Keratinocyte (primary cell): Measurements from ENCODE around the gene SLC38A8. TPM values are rescaled to one million over a fixed set of nuclear protein-coding genes. Genes with fewer than 3 reads are reported as not detected.

ENCODE experiments used
- DNase-seq: peaks from one replicate; pipeline ENCODE4 v3.0.0-alpha.2; 2011; ENCODE audit warnings: low read depth, missing footprints, low spot score
- FAIRE-seq: peaks from 2 replicates; lab custom pipeline; 2011; peaks lifted over from hg19 to GRCh38; lab: Jason Lieb, UNC
- H2AFZ ChIP-seq: 2 replicates; pipeline ENCODE4 v1.6.0; 2012; ENCODE audit warnings: low read length, control low read depth, inconsistent platforms; ENCODE audit not compliant: control insufficient read depth
- H3K27ac ChIP-seq: 2 replicates; pipeline ENCODE4 v1.5.1; 2011; ENCODE audit warnings: low read length; ENCODE audit not compliant: control insufficient read depth, insufficient read depth
- H3K27me3 ChIP-seq: 3 replicates; pipeline ENCODE4 v1.6.0; 2011; ENCODE audit warnings: low read length; ENCODE audit not compliant: control insufficient read depth, insufficient read depth; ENCODE audit errors: extremely low read depth
- H3K36me3 ChIP-seq, 2 experiments: 2 replicates in 1 of 2; 3 replicates in 1 of 2; pipeline ENCODE4 v1.5.1; 2011; ENCODE audit warnings: low read length in 2 of 2, mild to moderate bottlenecking in 1 of 2; ENCODE audit not compliant: control insufficient read depth in 2 of 2, insufficient read depth in 2 of 2; ENCODE audit errors: extremely low read depth in 1 of 2
- H3K4me1 ChIP-seq: 3 replicates; pipeline ENCODE4 v1.5.1; 2011; ENCODE audit warnings: low read length; ENCODE audit not compliant: control insufficient read depth, insufficient read depth; ENCODE audit errors: extremely low read depth
- H3K4me2 ChIP-seq: 3 replicates; pipeline ENCODE4 v1.6.0; 2011; ENCODE audit warnings: low read depth, low read length; ENCODE audit not compliant: control insufficient read depth, insufficient read depth; ENCODE audit errors: extremely low read depth
- H3K4me3 ChIP-seq, 3 experiments: fragments of 200-600 bp in 1 of 3; sonication (generic) in 1 of 3; 2 replicates in 2 of 3; 3 replicates in 1 of 3; pipeline ENCODE4 v1.5.1; 2011 to 2016; ENCODE audit warnings: low read length in 3 of 3, mild to moderate bottlenecking in 3 of 3, control low read depth in 2 of 3, inconsistent platforms in 1 of 3, low read depth in 1 of 3, mixed read lengths in 1 of 3, mixed run types in 1 of 3, moderate library complexity in 1 of 3; ENCODE audit not compliant: control insufficient read depth in 2 of 3, insufficient read depth in 2 of 3; ENCODE audit errors: extremely low read depth in 1 of 3
- H3K79me2 ChIP-seq: 2 replicates; pipeline ENCODE4 v1.6.0; 2012; ENCODE audit warnings: low read length; ENCODE audit not compliant: control insufficient read depth, insufficient read depth
- H3K9ac ChIP-seq: 3 replicates; pipeline ENCODE4 v1.6.0; 2011; ENCODE audit warnings: low read length; ENCODE audit not compliant: control insufficient read depth, insufficient read depth; ENCODE audit errors: extremely low read depth
- H3K9me1 ChIP-seq: 3 replicates; pipeline ENCODE4 v1.6.0; 2011; ENCODE audit warnings: low read length; ENCODE audit not compliant: control insufficient read depth, insufficient read depth; ENCODE audit errors: extremely low read depth
- H3K9me3 ChIP-seq: 2 replicates; pipeline ENCODE4 v1.5.1; 2012; ENCODE audit warnings: low read depth, low read length; ENCODE audit not compliant: control insufficient read depth
- H4K20me1 ChIP-seq: 3 replicates; pipeline ENCODE4 v1.6.0; 2011; ENCODE audit warnings: low read length; ENCODE audit not compliant: control insufficient read depth, insufficient read depth; ENCODE audit errors: extremely low read depth
- CTCF ChIP-seq, 3 experiments: IDR thresholded peaks in 1 of 3; conservative IDR thresholded peaks in 1 of 3; optimal IDR thresholded peaks in 1 of 3; 2 replicates in 2 of 3; 3 replicates in 1 of 3; pipeline versions ENCODE3 to v1.5.1; 2011; ENCODE audit warnings: low read length in 3 of 3, mild to moderate bottlenecking in 3 of 3, moderate library complexity in 2 of 3, control low read depth in 1 of 3, inconsistent platforms in 1 of 3; ENCODE audit not compliant: insufficient read depth in 2 of 3; ENCODE audit errors: extremely low read depth in 1 of 3
- EZH2 ChIP-seq: IDR thresholded peaks from one replicate; pipeline ENCODE4 v1.6.1; 2012; ENCODE audit warnings: inconsistent platforms, mild to moderate bottlenecking, low read length, moderate library complexity
- dilution Hi-C: fragments of 300-500 bp; cut with MboI; formaldehyde crosslinking; loops from one replicate; pipeline ENCODE4 v1.7.0; 2020; ENCODE audit warnings: low sequenced_read_pairs; ENCODE audit not compliant: extremely low pct_ligation_motif_present
- polyA plus RNA-seq, 5 experiments: library from polyadenylated mRNA; depleted of rRNA in 3 of 5; stranded (reverse) in 3 of 5; stranded (forward) in 1 of 5; unstranded in 1 of 5; fragments of >200 nt; gene quantifications; 1 replicate in 1 of 5; 2 replicates in 3 of 5; 3 replicates in 1 of 5; pipeline versions ENCODE4 v1.2.1 to v1.2.3, GENCODE V29; 2011 to 2012; ENCODE audit warnings: missing spikeins in 2 of 5, low read depth in 1 of 5, low replicate concordance in 1 of 5

The SLC38A8 gene
- polyA plus RNA-seq, 1 donor (not counting 4 experiments of a cell fraction or from before 2014, with no cell fraction given): not detected

- H3K9me1 ChIP-seq: no peaks in the 10 kb centered on the region
- H4K20me1 ChIP-seq: no peaks in the 10 kb centered on the region
- H3K27ac ChIP-seq: no peak overlapping the region
- no peaks in the 10 kb centered on the region for H3K4me1 ChIP-seq
- DNase-seq (no peak), FAIRE-seq (no peak)
- H3K9ac ChIP-seq: no peak overlapping the region
- dilution Hi-C loops: no loop called here
- peaks cover 11% of the 10 kb centered on the region for H3K27me3 ChIP-seq
- no peaks in the 10 kb centered on the region for H3K9me3 ChIP-seq
- no peak overlapping the region for H2AFZ ChIP-seq
- no peaks in the 10 kb centered on the region for H3K79me2 ChIP-seq
- TF ChIP-seq CTCF (optimal IDR thresholded peaks at IDR 0.05 in 1 of 3, IDR thresholded peaks at IDR 0.05 in 1 of 3, conservative IDR thresholded peaks at IDR 0.05 in 1 of 3; ENCODE audit: extremely low read depth in 1 of 3, insufficient read depth in 2 of 3, low read length in 3 of 3): peak; percentile 28 to 44 (median 35)
- TF ChIP-seq EZH2: no peak
- H3K36me3 ChIP-seq: peaks cover 2 to 10% of the 10 kb centered on the region in 2 experiments
- H3K4me2 ChIP-seq: no peak overlapping the region
- H3K4me3 ChIP-seq: no peak overlapping the region
Measured at GRCh38 chr16:84048270-84048669, 5.7 kb upstream of the SLC38A8 start.

GRCh38 chr16:84047626-84048025, 5.0 kb upstream of the SLC38A8 start:
- Histone ChIP-seq H4K20me1 (no peaks in the 10 kb centered on the region), H2AFZ (no peak overlapping the region), H3K4me2 (no peak overlapping the region), H3K27ac (no peak overlapping the region), H3K9ac (no peak overlapping the region), H3K27me3 (peaks cover 17% of the 10 kb centered on the region), H3K9me1 (no peaks in the 10 kb centered on the region), H3K9me3 (no peaks in the 10 kb centered on the region), H3K79me2 (no peaks in the 10 kb centered on the region), H3K4me3 (no peak overlapping the region), H3K36me3 (peaks cover 0 to 6% of the 10 kb centered on the region in 2 experiments), H3K4me1 (no peaks in the 10 kb centered on the region)
- dilution Hi-C loops: no loop called here
- DNase-seq (no peak), FAIRE-seq (no peak)
- TF ChIP-seq EZH2 (no peak), CTCF (optimal IDR thresholded peaks at IDR 0.05 in 1 of 3, IDR thresholded peaks at IDR 0.05 in 1 of 3, conservative IDR thresholded peaks at IDR 0.05 in 1 of 3; ENCODE audit: extremely low read depth in 1 of 3, insufficient read depth in 2 of 3, low read length in 3 of 3) (no peak)
